K562 (cell line): ENCODE results near the gene XIRP2. TPM values are rescaled to one million over a fixed set of nuclear protein-coding genes. Genes with fewer than 3 reads are reported as not detected.

Source experiments
- ATAC-seq: fragments of 200-7000 bp; cut with Tn5 transposase; 3 replicates; pipeline ENCODE4 v1.9.1; 2020; ENCODE audit warnings: moderate library complexity
- BruUV-seq: library from RNA; stranded (reverse); fragments of 400-500 nt; replicated peaks from 2 replicates; lab custom pipeline; 2021; lab: Mats Ljungman, UMichigan
- CTCF ChIA-PET: fragments of 300-600 bp; formaldehyde crosslinking; extraction: SDS; loops from one replicate; lab custom pipeline; 2021; ENCODE audit warnings: low intra/inter-chr PET ratio; lab: Yijun Ruan, JAX
- POLR2A ChIA-PET: fragments of 300-600, 350-650 bp; sonication (Branson Sonifier 250); formaldehyde crosslinking; extraction: SDS; loops from one replicate; lab custom pipeline; 2021; ENCODE audit warnings: antibody characterized with exemption, inconsistent platforms; lab: Yijun Ruan, JAX
- DNase-seq, 4 experiments: peaks; one replicate each; pipeline versions ENCODE4 v3.0.0 to v3.0.0-alpha.2; 2011 to 2018; ENCODE audit warnings: low spot score in 3 of 4, mixed read lengths in 3 of 4; ENCODE audit errors: extremely low read depth in 1 of 4
- FAIRE-seq: peaks from 2 replicates; lab custom pipeline; 2011; peaks lifted over from hg19 to GRCh38; lab: Jason Lieb, UNC
- H2AFZ ChIP-seq: 2 replicates; pipeline ENCODE4 v1.6.0; 2011; ENCODE audit warnings: low read depth, low read length, control low read depth, inconsistent platforms
- H3K27ac ChIP-seq: fragments of 200-600 bp; 3 replicates; pipeline ENCODE4 v1.8.0; 2011; ENCODE audit warnings: low read depth, mild to moderate bottlenecking, control low read depth, inconsistent platforms, low read length, moderate library complexity, mixed read lengths; ENCODE audit errors: extremely low read depth
- H3K27me3 ChIP-seq, 2 experiments: fragments of 300-600 bp in 1 of 2; 2 replicates in 1 of 2; 3 replicates in 1 of 2; pipeline versions ENCODE4 v1.6.0 to v1.8.0; 2011; ENCODE audit warnings: inconsistent platforms in 2 of 2, low read length in 2 of 2, mild to moderate bottlenecking in 1 of 2, mixed read lengths in 1 of 2, moderate library complexity in 1 of 2; ENCODE audit not compliant: control insufficient read depth in 2 of 2, insufficient read depth in 2 of 2
- H3K36me3 ChIP-seq: fragments of 300-600 bp; 3 replicates; pipeline ENCODE4 v1.8.0; 2011; ENCODE audit warnings: mild to moderate bottlenecking, low read length, inconsistent platforms; ENCODE audit not compliant: control insufficient read depth, insufficient read depth
- H3K4me1 ChIP-seq, 2 experiments: fragments of 200-600 bp in 1 of 2; replicated peaks in 1 of 2; 2 replicates in 1 of 2; 3 replicates in 1 of 2; pipeline versions ENCODE4 v1.5.1 to v1.8.0; 2011; ENCODE audit warnings: inconsistent platforms in 2 of 2, low read length in 2 of 2, mild to moderate bottlenecking in 1 of 2, mixed read lengths in 1 of 2, moderate library complexity in 1 of 2; ENCODE audit not compliant: control insufficient read depth in 2 of 2, insufficient read depth in 2 of 2
- H3K4me2 ChIP-seq: 2 replicates; pipeline ENCODE4 v1.6.1; 2011; ENCODE audit warnings: low read length, control low read depth, inconsistent platforms, mixed read lengths; ENCODE audit not compliant: insufficient read depth
- H3K4me3 ChIP-seq: fragments of 200-600 bp; sonication (generic), shearing (Covaris generic); 2 replicates; pipeline ENCODE4 v1.5.1; 2016; ENCODE audit warnings: control low read depth, inconsistent platforms
- H3K79me2 ChIP-seq: fragments of 200-600 bp; 3 replicates; pipeline ENCODE4 v1.8.0; 2011; ENCODE audit warnings: low read length, inconsistent platforms; ENCODE audit not compliant: control insufficient read depth, insufficient read depth
- H3K9ac ChIP-seq, 2 experiments: 2 replicates each; pipeline versions ENCODE4 v1.6.0 to v1.6.1; 2011; ENCODE audit warnings: low read depth in 2 of 2, low read length in 2 of 2, control low read depth in 1 of 2, inconsistent platforms in 1 of 2, mild to moderate bottlenecking in 1 of 2, mixed read lengths in 1 of 2; ENCODE audit not compliant: insufficient read depth in 1 of 2
- H3K9me1 ChIP-seq: one replicate; pipeline ENCODE4 v1.6.0; 2011; ENCODE audit warnings: inconsistent platforms, mild to moderate bottlenecking, low read length, moderate library complexity; ENCODE audit not compliant: control insufficient read depth, insufficient read depth
- H3K9me3 ChIP-seq: replicated peaks from 2 replicates; pipeline ENCODE4 v1.5.1; 2011; ENCODE audit warnings: low read depth, low read length, inconsistent platforms; ENCODE audit not compliant: control insufficient read depth, insufficient read depth
- H4K20me1 ChIP-seq: replicated peaks from 2 replicates; pipeline ENCODE4 v1.6.1; 2011; ENCODE audit warnings: low read length, inconsistent platforms, mixed read lengths; ENCODE audit not compliant: control insufficient read depth, insufficient read depth
- ARID1B ChIP-seq: fragments of 450-650 bp; IDR thresholded peaks from 2 replicates; pipeline ENCODE4 v1.6.1; 2016; ENCODE audit warnings: antibody characterized with exemption, mild to moderate bottlenecking, inconsistent platforms
- BRCA1 ChIP-seq, 2 experiments: fragments of 450-650 bp in 1 of 2; sonication (generic) in 1 of 2; formaldehyde crosslinking in 1 of 2; IDR thresholded peaks; 2 replicates each; pipeline versions ENCODE4 v1.5.0 to v1.6.1; 2017 to 2020; ENCODE audit warnings: mild to moderate bottlenecking in 1 of 2, missing genetic modification reagents in 1 of 2
- CBX1 ChIP-seq: sonication (generic); IDR thresholded peaks from 2 replicates; pipeline ENCODE4 v1.6.1; 2016; ENCODE audit warnings: antibody characterized with exemption, low read depth, mild to moderate bottlenecking
- CHD2 ChIP-seq: IDR thresholded peaks from 2 replicates; pipeline ENCODE4 v1.6.1; 2011; ENCODE audit warnings: low read depth, low read length
- GATA2 ChIP-seq: sonication (generic); formaldehyde crosslinking; IDR thresholded peaks from 2 replicates; pipeline ENCODE4 v1.4.0; 2020; ENCODE audit warnings: mild to moderate bottlenecking, missing genetic modification reagents
- HEY1 ChIP-seq: fragments of 250-450 bp; sonication (Bioruptor Pico); IDR thresholded peaks from 2 replicates; pipeline ENCODE4 v1.5.0; 2020; ENCODE audit warnings: mild to moderate bottlenecking, moderate library complexity, borderline replicate concordance
- HNRNPLL ChIP-seq: fragments of 200-400 bp; formaldehyde crosslinking; IDR thresholded peaks from 2 replicates; pipeline ENCODE4 v1.6.1; 2017; ENCODE audit warnings: low read length, low read depth, mild to moderate bottlenecking; ENCODE audit not compliant: poor library complexity, severe bottlenecking
- NFRKB ChIP-seq: fragments of 450-650 bp; IDR thresholded peaks from 2 replicates; pipeline ENCODE4 v1.6.1; 2016; ENCODE audit warnings: low read depth
- NFXL1 ChIP-seq: fragments of 450-650 bp; formaldehyde crosslinking; IDR thresholded peaks from 2 replicates; pipeline ENCODE4 v1.4.0; 2021; ENCODE audit warnings: mild to moderate bottlenecking
- PPARD ChIP-seq: fragments of 250-450 bp; sonication (Bioruptor Pico); IDR thresholded peaks from 2 replicates; pipeline ENCODE4 v1.8.0; 2022; ENCODE audit warnings: inconsistent platforms, mild to moderate bottlenecking, moderate library complexity
- STAT5A ChIP-seq: IDR thresholded peaks from 2 replicates; pipeline ENCODE4 v1.6.1; 2012; ENCODE audit warnings: low read length, inconsistent platforms, borderline replicate concordance
- XRCC3 ChIP-seq: fragments of 450-650 bp; IDR thresholded peaks from 2 replicates; pipeline ENCODE4 v1.6.1; 2017; ENCODE audit warnings: mild to moderate bottlenecking, moderate library complexity
- ZFP1 ChIP-seq: fragments of 450-650 bp; formaldehyde crosslinking; IDR thresholded peaks from 2 replicates; pipeline ENCODE4 v1.4.0; 2020; ENCODE audit warnings: mild to moderate bottlenecking, mixed read lengths
- ZFP30 ChIP-seq: fragments of 250-450 bp; sonication (Bioruptor Pico); IDR thresholded peaks from 2 replicates; pipeline ENCODE4 v1.8.0; 2022; ENCODE audit warnings: moderate library complexity, mild to moderate bottlenecking, inconsistent platforms, borderline replicate concordance
- ZNF316 ChIP-seq: fragments of 450-650 bp; IDR thresholded peaks from 2 replicates; pipeline ENCODE4 v1.6.1; 2016
- ZSCAN32 ChIP-seq: fragments of 450-650 bp; formaldehyde crosslinking; IDR thresholded peaks from 2 replicates; pipeline ENCODE4 v1.4.0; 2020; ENCODE audit warnings: mild to moderate bottlenecking, moderate library complexity
- in situ Hi-C: fragments of 300-500 bp; cut with MboI; formaldehyde crosslinking; loops from 4 replicates; pipeline ENCODE4 v1.15.0; 2018; ENCODE audit warnings: inconsistent platforms, mixed read lengths
- intact Hi-C: fragments of 100-400 bp; cut with micrococcal nuclease; formaldehyde crosslinking; loops from 2 replicates; pipeline ENCODE4 v1.14.2; 2022
- polyA plus RNA-seq, 8 experiments: library from polyadenylated mRNA; depleted of rRNA in 4 of 8; stranded (reverse) in 5 of 8; unstranded in 3 of 8; fragments of >200 nt; fragmentation: Nextera tagmentation in 2 of 8; fragmentation: Illumina TruSeq in 1 of 8; extraction: Ambion mirVana in 2 of 8; extraction: Trizol in 1 of 8; gene quantifications; 2 replicates each; pipeline versions ENCODE4 v1.2.1 to v1.2.3, GENCODE V29; 2011 to 2014; ENCODE audit warnings: inconsistent platforms in 1 of 8, missing spikeins in 1 of 8
- total RNA-seq, 7 experiments: library from RNA; depleted of rRNA in 6 of 7; stranded (reverse); fragments of >200 nt in 6 of 7; fragmentation: Illumina TruSeq in 2 of 7; extraction: Trizol in 2 of 7; gene quantifications; 2 replicates each; pipeline versions ENCODE4 v1.2.1 to v1.2.3, GENCODE V29; 2011 to 2021; ENCODE audit warnings: low replicate concordance in 1 of 7

XIRP2 gene
- total and polyA plus RNA-seq, 9 of the 15 experiments (the other 6 are each of a cell fraction or from before 2014, with no cell fraction given), result 0.04 to 0.10 (median 0.04) TPM; not detected in 2

GRCh38 chr2:166972418-166972817 is 84.1 kb downstream of the XIRP2 start:
- Histone ChIP-seq H4K20me1 (no peaks in the 10 kb centered on the region), H3K4me2 (no peak overlapping the region), H3K9ac (no peak overlapping the region), H3K27ac (no peak overlapping the region)
- POLR2A ChIA-PET, result no interaction called here
- no peak for TF ChIP-seq STAT5A
- TF ChIP-seq XRCC3, result no peak
- TF ChIP-seq BRCA1 (IDR thresholded peaks at IDR 0.05), result no peak
- no peak for TF ChIP-seq BRCA1 (CRISPR knock-in tag; IDR thresholded peaks at IDR 0.05)
- no peak for TF ChIP-seq ZNF316
- TF ChIP-seq ZSCAN32 (CRISPR knock-in tag), result no peak
- TF ChIP-seq ZFP1 (CRISPR knock-in tag), result no peak
- TF ChIP-seq NFXL1, result no peak
- TF ChIP-seq HNRNPLL, result no peak
- no peak for TF ChIP-seq CHD2
- no peak for TF ChIP-seq ARID1B
- TF ChIP-seq NFRKB, result no peak
- TF ChIP-seq PPARD (CRISPR knock-in tag), result no peak
- no peak for TF ChIP-seq CBX1
- no peak for TF ChIP-seq HEY1
- TF ChIP-seq GATA2, result no peak
- no peak for TF ChIP-seq ZFP30 (CRISPR knock-in tag)
- TF ChIP-seq, all 486 proteins: peak for 0
- DNase-seq, result no peak
- Histone ChIP-seq H3K9me1 (no peaks in the 10 kb centered on the region), H3K79me2 (no peaks in the 10 kb centered on the region), H2AFZ (no peak overlapping the region), H3K27me3 (no peaks in the 10 kb centered on the region), H3K9me3 (no peaks in the 10 kb centered on the region; the same call in 1 of the 2 replicates), H3K4me3 (no peak overlapping the region), H3K36me3 (no peaks in the 10 kb centered on the region), H3K4me1 (no peaks in the 10 kb centered on the region)
- intact Hi-C loops, result no loop called here
- ATAC-seq, result no peak
- no peak for FAIRE-seq
- CTCF ChIA-PET, result no interaction called here
- BruUV-seq, result no TSS peak
- in situ Hi-C loops, result no loop called here
